Measurements from ENCODE around the gene EBI3.
A peak's percentile ranks its signal among the peaks of the same experiment; 100 is the strongest.
"Not testable (repeated sequence)": the region's sequence is repeated elsewhere in the genome, so short reads cannot be mapped to it uniquely, and the experiment has no call there.

Gene EBI3

GRCh38 chr19:4229179-4229931 is at the start of gene EBI3:
TSS of gene EBI3 (plus strand) at chr19:4229523. CDS start at chr19:4229551, 28 bp downstream.
- DNase-seq (ENCODE audit: low spot score): peak; percentile 56

DNA sequence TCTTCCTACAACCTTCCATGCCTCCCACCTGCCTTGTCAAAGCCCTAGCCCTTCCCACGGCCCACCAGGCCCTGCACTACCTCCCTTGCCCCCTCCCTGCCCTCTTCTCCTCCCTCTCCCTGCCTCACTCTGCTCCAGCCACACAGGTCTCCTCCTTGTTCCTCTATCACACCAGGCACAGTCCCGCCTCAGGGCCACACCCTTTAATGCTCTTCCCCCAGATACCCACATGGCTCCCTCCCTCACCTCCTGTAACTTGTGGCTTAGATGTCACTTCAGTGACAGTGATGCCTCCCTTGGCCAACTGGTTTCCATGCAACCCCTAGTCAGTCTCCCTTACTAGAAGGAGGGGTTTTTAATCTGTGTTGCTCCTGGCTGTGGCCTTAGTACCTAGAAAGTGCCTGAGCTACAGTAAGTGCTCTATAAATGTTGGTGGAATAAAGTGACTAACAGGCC is 48.2 kb upstream of the EBI3 start:
- no peak for DNase-seq (ENCODE audit: low spot score)

- peak; percentile 99 for DNase-seq (ENCODE audit: low spot score)
Observed at GRCh38 chr19:4182084-4182810, 47.1 kb upstream of the EBI3 start, which contains the start of the genes ANKRD24 and SIRT6. TSS of gene ANKRD24 (plus strand) at chr19:4182689. CDS start at chr19:4186426, 3,737 bp downstream. TSS of gene SIRT6 (minus strand) at chr19:4182563. CDS start at chr19:4182539, 24 bp downstream.

DNA sequence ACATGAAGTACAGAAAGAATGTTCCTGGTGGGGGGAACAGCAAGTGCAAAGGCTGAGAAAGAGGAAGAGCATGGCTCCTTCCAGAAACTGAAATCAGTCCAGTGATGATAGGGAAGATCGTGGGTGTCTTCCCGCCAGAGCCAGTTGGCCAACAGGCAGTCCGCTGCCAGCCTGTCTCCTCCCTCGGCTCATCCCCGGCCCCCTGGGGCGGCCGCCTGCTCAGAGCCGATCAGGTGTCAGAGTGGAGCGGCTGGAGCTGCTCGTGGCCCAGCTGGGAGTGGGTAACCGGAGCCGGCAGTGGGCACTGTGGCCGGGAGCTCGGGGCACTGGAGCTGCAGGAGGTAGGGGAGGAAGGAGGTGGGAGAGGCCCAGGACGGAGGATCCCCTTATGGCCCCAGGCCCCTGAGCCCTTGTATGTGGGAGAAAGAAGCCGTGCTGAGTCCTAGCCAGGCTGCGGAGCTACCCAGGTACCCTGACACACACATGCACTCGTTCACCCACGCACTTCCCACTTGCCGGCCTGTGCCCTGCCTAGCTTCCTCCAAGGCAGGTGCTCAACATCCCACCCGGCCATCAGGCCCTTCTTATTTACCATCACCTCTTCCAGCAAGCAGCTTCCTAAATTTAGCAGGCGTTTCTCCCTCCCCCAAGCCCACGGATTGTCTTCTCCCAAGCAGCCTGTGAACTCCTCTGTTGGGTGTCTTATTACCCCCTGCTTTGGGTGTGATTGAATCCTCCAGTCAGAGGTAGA is 45.2 kb upstream of the EBI3 start:
- peak; percentile 81 for DNase-seq (ENCODE audit: low spot score)

- DNase-seq (ENCODE audit: low spot score): no peak
Observed at GRCh38 chr19:4184718-4185352, 44.5 kb upstream of the EBI3 start.

DNA sequence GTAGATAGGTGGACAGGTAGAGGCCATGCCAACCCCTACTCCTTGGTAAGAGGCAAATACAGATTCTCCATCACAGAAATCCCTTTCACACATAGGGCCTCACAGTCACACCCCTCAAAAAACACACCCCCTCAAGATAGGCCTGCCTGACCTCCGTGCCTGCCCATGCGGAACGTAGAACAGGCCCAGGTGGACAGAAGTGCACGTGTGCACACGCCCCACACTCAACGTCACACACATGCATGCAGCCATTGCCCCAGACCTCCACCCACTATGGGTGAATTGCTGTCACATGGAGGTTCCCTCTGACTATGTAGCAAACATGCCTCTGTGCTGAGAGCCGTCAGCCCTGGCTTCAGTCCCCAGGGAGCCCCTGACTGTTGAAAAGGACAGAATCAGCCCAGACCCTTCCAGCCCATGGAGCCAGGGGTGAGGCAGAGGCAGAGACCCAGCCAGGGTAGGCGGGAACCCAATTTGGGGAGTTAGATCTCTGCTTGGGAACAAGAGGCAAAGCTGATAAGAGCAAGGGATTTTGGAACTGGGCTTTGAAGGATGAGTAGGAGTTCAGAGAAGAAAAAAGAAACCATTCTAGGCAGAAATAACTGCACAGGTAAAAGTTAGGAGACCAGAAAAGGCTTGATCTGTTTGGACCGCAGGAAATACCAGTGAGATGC is 43.8 kb upstream of the EBI3 start:
- DNase-seq (ENCODE audit: low spot score): no peak

GRCh38 chr19:4186087-4186993 is 43.0 kb upstream of the EBI3 start:
- peak; percentile 88 for DNase-seq (ENCODE audit: low spot score)

DNA sequence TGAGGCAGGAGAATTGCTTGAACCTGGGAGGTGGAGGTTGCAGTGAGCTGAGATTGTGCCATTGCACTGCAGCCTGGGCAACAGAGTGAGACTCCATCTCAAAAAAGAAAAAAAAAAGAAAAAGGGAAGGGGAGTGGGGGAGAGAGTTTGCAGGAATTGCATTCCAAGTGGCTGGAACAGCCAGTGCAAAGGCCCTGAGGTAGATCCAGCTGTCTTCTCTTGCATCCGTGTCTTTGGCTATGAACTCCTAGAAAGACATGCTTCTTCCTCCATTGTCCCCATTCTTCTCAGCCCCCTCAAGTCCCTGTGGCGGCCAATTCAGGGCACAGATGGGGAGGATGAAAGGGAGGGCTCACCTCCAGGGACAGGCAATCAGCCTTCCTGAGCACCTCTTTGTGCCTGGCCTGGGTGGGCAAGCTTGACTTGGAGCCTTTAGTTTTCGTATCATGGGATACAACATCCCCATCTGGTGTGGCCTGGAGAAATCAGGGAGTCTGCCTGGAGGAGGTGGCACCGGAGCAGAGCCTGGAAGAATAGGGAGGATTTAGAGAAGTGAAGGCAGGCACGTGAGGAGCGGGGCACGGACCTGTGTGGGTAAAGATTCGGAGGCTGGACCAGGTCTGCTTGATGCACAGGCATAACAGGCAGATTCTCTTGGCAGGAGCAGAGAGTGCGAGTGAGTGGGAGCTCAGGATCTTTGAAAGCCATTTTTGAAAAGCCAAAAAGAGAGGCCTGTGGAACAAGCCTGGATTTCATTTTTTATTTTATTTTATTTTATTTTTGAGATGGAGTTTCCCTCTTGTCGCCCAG is 41.8 kb upstream of the EBI3 start:
- DNase-seq (ENCODE audit: low spot score): no peak

GRCh38 chr19:4189641-4190040 is 39.7 kb upstream of the EBI3 start:
- no peak for DNase-seq (ENCODE audit: low spot score)

DNA sequence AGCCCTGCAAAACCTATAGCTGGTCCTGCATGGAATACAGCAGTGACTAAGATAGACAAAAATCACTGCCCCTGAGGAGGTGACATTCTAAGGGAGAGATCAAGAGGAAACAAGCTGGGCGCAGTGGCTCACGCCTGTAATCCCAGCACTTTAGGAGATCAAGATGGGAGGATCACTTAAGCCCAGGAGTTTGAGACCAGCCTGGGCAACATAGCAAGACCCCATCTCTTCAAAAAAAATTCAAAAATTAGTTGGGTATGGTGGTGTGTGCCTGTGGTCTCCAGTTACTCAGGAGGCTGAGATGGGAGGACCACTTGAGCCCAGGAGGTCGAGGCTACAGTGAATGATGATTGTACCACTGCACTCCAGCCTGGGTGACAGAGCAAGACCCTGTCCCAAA is 36.8 kb upstream of the EBI3 start:
- not testable (repeated sequence) for DNase-seq (ENCODE audit: low spot score)

GRCh38 chr19:4194353-4194752 is 35.0 kb upstream of the EBI3 start:
- DNase-seq (ENCODE audit: low spot score): no peak

DNA sequence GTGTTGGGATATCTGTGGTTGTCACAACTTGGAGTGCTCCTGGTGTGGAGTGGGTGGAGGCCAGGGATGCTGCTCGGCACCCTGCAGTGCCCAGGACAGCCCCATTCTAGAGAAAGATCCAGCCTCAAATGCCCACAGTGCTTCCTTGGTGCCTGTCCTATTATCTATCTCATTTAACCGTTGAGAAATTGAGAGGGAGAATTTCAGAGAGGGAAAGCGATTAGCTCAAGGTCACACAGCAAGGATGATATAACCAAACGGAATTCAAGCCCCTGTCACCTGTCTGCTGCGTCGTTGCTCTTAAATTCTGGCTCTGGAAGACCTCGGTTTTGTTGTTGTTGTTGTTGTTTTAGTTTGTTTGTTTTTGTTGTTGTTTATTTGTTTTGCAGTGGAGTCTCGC is 33.3 kb upstream of the EBI3 start:
- no peak for DNase-seq (ENCODE audit: low spot score)

DNA sequence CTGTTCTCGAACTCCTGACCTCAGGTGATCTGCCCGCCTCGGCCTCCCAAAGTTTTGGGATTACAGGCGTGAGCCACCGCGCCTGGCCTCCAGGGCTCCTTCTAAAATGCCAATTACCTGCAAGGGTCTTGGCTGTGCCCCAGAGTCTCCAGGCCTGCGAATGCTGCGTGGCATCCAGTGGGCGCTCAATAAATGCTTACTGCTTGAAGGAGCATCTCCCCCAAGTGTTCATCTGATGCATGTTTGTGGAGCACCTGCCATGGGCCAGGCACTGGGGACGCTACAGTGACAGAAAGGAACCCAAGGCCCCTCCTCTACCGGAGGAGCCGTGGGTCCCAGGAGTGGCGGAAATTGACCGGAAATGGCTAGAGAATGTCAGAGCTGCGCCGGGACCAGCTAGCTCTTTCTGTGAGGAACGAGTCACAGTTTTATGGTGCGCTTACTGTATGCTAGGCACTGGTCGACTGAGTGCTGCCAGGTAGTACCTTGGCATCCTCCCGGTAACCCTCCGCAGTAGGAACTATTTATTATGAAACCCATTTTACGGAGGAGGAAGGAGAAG is 32.7 kb upstream of the EBI3 start:
- no peak for DNase-seq (ENCODE audit: low spot score)

DNA sequence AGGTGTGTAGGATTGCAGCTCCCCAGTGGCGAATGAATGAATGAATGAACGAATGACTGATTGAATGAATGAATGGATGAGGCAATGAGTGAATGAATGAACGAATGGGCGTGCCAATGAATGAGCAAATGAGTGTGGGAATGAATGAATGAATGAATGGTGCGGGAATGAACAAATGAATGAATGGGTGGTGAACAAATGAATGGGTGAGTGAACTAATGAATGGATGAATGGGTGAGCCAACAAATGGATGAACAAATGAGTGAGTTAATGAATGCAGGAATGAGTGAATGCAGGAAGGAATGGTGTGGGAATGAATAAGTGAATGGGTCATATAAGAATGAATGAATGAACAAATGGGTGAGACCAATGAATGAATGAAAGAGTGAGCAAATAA is 32.1 kb upstream of the EBI3 start:
- no peak for DNase-seq (ENCODE audit: low spot score)

DNA sequence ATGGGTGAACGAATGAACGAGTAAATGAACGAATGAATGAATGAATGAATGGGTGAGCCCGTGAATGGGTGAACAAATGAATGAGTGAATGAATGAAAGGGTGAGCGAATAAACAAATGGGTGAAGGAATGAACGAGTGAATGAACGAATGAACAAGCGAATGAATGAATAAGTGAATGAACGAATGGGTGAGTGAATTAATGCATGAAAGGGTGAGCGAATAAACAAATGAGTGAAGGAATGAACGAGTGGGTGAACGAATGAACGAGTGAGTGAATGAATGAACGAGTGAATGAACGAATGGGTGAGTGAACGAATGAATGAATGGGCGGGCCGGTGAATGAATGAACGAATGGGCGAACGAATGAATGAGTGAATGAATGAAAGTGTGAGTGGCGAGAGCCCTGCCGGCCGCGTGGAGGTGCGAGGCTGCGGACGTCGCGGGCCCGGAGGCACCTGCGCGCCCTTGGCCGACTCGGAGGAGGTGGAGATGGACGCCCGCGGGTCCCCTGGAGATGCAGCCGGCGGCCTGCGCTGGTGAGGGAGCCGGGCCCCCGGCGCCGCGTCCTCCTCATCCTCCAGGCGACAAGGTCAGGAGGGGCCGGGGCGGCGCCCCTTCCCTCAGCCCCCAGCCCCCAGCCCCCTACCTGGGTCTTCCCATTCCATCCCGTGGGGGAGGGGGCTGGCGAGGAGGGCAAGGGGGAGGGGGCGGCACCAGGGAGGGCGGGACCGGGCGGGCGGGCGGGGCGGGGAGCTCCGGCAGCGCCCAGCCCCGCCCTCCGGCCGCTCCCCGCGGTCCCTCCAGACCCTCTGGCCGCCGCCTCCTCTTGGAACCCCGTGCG is 31.5 kb upstream of the EBI3 start:
- peak; percentile 85 for DNase-seq (ENCODE audit: low spot score)

DNA sequence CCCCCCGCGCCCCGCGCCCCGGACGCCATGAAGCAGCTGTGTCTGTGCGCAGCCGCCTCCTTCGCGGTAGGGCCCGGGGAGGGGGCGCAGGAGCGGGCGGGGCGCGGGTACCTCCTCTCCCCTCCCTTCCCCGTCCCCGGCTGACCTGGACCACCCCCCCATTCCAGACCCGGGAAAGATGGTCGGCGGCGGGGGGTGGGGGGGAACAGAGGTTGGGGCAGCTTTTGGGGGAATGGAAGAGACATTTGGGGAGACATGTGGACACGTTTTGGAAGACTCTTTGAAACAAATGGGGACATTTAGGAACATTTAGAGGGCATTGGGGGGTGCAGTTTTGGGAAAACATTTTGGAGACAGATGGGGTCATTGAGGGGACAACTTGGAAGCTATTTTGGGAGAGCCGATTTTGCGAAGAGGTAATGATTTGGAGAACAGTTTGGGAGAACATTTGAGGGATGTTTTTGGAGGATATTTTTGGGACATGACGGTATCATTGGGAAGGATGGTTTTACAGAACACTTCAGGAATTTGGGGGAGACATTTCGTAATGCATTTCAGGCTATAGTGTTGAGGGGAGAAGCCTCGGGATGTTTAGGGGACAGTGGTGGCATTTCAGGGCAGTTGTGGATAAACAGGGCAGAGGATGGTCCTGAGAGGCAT is 30.7 kb upstream of the EBI3 start:
- DNase-seq (ENCODE audit: low spot score): no peak

- DNase-seq (ENCODE audit: low spot score): peak; percentile 61
Observed at GRCh38 chr19:4199699-4200293, 29.5 kb upstream of the EBI3 start.
